ACC112 (cell line): ENCODE results near the gene SEC11A.
"Not testable (repeated sequence)": the region's sequence is repeated elsewhere in the genome, so short reads cannot be mapped to it uniquely, and the experiment has no call there.

Experiments
- H2AFZ ChIP-seq: fragments of 200-600 bp; sonication (generic); one replicate; pipeline ENCODE4 v1.6.0; 2017; ENCODE audit warnings: antibody characterized with exemption, low read length; ENCODE audit not compliant: unreplicated experiment
- H3K27ac ChIP-seq: fragments of 200-600 bp; sonication (generic); 2 replicates; pipeline ENCODE4 v1.5.1; 2014; ENCODE audit warnings: low read depth, mild to moderate bottlenecking, antibody characterized with exemption, low read length, moderate library complexity
- H3K27me3 ChIP-seq: fragments of 200-600 bp; sonication (generic); 2 replicates; pipeline ENCODE4 v1.6.1; 2014; ENCODE audit warnings: mild to moderate bottlenecking, antibody characterized with exemption, low read length, moderate library complexity, mixed read lengths; ENCODE audit not compliant: insufficient read depth
- H3K36me3 ChIP-seq: fragments of 200-600 bp; sonication (generic); 2 replicates; pipeline ENCODE4 v1.6.1; 2016; ENCODE audit warnings: mild to moderate bottlenecking, antibody characterized with exemption, low read length, moderate library complexity, mixed read lengths; ENCODE audit not compliant: insufficient read depth
- H3K4me1 ChIP-seq: fragments of 200-600 bp; sonication (generic); one replicate; pipeline ENCODE4 v1.6.1; 2016; ENCODE audit warnings: low read length, mixed read lengths; ENCODE audit not compliant: insufficient read depth, unreplicated experiment, control insufficient read depth
- H3K4me3 ChIP-seq: fragments of 200-600 bp; sonication (generic); 2 replicates; pipeline ENCODE4 v1.5.1; 2014; ENCODE audit warnings: mild to moderate bottlenecking, low read depth, low read length
- H3K79me2 ChIP-seq: fragments of 200-600 bp; sonication (generic); one replicate; pipeline ENCODE4 v1.6.0; 2016; ENCODE audit warnings: low read length; ENCODE audit not compliant: control insufficient read depth, unreplicated experiment, insufficient read depth

Gene SEC11A

DNA sequence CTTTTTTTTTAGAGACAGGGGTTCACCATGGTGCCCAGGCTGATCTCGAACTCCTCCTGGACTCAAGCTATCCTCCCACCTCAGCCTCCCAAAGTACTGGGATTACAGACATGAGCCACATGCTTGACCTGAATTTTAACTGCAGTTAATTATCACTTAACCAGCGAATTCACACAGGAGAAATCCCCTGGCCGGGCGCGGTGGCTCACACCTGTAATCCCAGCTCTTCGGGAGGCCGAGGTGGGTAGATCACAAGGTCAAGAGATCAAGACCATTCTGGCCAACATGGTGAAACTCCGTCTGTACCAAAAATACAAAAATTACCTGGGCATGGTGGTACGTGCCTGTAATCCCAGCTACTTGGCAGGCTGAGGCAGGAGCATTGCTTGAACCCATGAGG is 74.1 kb downstream of the SEC11A start:
- not testable (repeated sequence) for H3K4me3 ChIP-seq, H3K4me1 ChIP-seq, H3K27me3 ChIP-seq, H3K27ac ChIP-seq, H3K79me2 ChIP-seq, H2AFZ ChIP-seq
- H3K36me3 ChIP-seq = peaks cover 20% of the 10 kb centered on the region

DNA sequence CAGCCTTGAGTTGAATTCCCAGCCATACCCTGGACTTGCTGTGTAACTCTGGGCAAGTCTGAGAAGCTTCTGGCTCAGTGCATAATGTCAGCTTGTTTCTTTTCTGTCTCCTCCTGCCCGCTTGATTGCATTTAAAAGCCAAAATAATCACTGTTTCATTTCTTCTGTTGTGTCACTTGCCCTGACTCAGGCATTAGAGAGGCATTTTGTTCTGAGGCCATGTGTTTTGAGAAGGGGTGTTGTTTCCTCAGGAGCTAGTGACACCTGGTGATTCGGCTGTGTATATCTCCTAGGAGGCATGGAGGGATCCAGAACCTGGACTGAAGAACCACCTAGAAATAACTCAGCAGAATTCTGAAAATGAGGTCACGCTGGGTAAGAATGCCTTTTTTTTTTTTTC is 77.8 kb downstream of the SEC11A start:
- no peak overlapping the region for H2AFZ ChIP-seq

DNA sequence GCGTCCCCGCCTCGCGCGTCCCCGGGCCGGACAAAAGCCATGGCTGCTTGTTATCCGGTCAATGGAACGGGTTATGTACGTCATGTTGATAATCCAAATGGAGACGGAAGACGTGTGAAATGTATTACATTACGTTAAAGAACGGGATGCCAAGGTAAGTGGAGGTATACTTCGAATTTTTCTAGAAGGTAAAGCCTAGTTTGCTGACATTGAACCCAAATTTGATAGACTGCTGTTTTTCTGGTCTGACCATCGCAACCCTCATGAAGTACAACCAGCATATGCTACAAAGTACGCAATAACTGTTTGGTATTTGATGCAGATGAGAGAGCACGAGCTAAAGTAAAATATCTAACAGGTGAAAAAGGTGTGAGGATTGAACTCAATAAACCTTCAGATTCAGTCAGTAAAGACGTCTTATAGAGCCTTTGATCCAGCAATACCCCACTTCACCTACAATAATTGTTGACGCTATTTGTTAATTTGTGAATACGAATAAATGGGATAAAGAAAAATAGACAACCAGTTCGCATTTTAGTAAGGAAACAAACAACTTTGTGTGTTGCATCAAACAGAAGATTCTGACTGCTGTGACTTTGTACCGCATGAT is 81.6 kb downstream of the SEC11A start:
- Histone ChIP-seq H3K79me2 (peaks cover 15% of the 10 kb centered on the region), H2AFZ (no peak overlapping the region), H3K36me3 (peaks cover 5% of the 10 kb centered on the region; the same call in 1 of the 2 replicates), H3K4me3 (peak overlapping the region; percentile 80), H3K4me1 (peaks cover 29% of the 10 kb centered on the region), H3K27me3 (no peaks in the 10 kb centered on the region), H3K27ac (no peak overlapping the region)

More for the DNA sequence above, 77.8 kb downstream of the SEC11A start:
- peaks cover 14% of the 10 kb centered on the region for H3K4me1 ChIP-seq
- H3K27me3 ChIP-seq = no peaks in the 10 kb centered on the region
- H3K27ac ChIP-seq = 0 out of 2 replicates have a peak overlapping the region, but pooled peaks have one; percentile 4
- peaks cover 7% of the 10 kb centered on the region for H3K79me2 ChIP-seq
- peaks cover 14% of the 10 kb centered on the region; the same call in 1 of the 2 replicates for H3K36me3 ChIP-seq
- no peak overlapping the region for H3K4me3 ChIP-seq

DNA sequence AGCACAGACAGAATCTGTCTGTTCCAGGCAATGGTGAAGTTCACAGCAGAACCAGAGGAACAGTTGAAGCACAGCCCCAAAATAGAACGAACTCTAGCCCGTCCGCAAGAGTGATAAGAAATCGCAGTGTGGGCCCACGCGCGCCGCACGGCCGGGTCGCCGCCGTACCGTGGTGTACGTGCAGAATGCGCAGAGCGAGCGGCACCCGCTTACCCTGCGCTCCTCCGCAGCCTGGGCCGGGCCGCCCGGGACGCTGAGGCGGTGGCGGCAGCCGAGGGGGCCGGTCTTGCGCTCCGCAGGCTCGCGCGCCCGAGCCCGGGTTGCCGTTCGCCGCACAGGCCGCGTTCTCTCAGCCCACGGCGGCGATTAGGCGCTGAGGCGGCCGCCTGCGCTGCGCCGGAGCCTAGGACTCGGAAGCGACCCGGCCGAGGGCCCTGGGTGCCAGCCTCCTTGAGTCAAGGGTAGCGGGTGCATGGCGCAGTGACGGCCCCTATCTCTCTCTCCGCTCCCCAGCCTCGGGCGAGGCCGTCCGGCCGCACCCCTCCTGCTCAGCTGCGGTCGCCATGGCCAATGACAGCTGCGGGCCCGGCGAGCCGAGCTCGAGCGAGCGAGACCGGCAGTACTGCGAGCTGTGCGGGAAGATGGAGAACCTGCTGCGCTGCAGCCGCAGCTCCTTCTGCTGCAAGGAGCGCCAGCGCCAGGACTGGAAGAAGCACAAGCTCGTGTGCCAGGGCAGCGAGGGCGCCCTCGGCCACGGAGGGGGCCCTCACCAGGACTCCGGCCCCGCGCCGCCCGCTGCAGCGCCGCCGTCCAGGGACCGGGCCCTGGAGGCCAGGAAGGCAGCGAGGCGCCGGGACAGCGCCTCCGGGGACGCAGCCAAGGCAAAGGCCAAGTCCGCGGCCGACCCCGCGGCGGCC is 82.4 kb downstream of the SEC11A start:
- peak overlapping the region; percentile 80 for H3K4me3 ChIP-seq

DNA sequence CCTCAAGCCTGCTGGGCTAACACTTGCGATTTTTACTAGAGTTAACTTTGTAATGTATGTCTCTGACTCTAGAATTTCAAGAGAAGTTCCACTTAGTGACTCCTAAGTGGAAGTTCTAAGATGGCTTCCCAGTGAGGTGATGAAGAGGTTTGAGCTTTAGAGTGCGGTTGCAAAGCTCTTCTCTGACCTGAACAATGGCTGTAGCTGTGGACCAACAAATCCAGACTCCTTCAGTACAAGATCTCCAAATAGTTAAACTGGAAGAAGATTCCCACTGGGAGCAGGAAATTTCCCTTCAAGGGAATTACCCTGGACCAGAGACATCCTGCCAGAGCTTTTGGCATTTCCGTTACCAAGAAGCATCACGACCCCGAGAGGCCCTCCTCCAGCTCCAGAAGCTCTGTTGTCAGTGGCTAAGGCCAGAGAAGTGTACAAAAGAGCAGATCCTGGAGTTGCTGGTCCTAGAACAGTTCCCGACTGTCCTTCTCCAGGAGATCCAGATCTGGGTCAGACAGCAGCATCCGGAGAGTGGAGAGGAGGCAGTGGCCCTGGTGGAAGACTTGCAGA is 84.2 kb downstream of the SEC11A start:
- Histone ChIP-seq H3K36me3 (no peaks in the 10 kb centered on the region), H3K79me2 (peaks cover 15% of the 10 kb centered on the region), H3K4me3 (peak overlapping the region; percentile 80), H3K4me1 (peaks cover 22% of the 10 kb centered on the region), H3K27me3 (no peaks in the 10 kb centered on the region), H2AFZ (peak overlapping the region; percentile 87), H3K27ac (peak overlapping the region; percentile 28)

More for the DNA sequence above, 82.4 kb downstream of the SEC11A start:
- Histone ChIP-seq H2AFZ (no peak overlapping the region), H3K27ac (peak overlapping the region; percentile 73), H3K79me2 (peaks cover 15% of the 10 kb centered on the region), H3K27me3 (no peaks in the 10 kb centered on the region), H3K4me1 (peaks cover 29% of the 10 kb centered on the region), H3K36me3 (peaks cover 5% of the 10 kb centered on the region; the same call in 1 of the 2 replicates)

DNA sequence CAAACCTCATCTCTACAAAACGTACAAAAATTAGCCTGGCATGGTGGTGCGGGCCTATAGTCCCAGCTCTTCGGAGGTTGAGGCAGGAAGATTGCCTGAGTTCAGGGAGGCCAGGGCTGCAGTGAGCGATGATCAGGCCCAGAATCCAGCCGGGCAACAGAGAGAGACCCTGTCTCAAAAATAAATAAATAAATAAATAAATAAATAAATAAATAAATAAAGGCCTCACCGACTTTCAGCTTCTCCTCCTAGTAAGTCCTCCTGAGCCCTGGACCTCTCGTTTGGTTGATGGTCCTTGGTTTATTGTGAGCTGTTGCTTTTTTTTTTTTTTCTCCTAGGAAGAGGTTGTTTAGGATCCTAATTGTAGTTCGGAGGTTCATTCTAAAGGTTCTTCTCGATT is 86.9 kb downstream of the SEC11A start:
- Histone ChIP-seq H3K36me3 (no peaks in the 10 kb centered on the region), H3K27ac (no peak overlapping the region), H2AFZ (no peak overlapping the region), H3K79me2 (peaks cover 9% of the 10 kb centered on the region), H3K27me3 (no peaks in the 10 kb centered on the region), H3K4me3 (no peak overlapping the region), H3K4me1 (peaks cover 15% of the 10 kb centered on the region)

DNA sequence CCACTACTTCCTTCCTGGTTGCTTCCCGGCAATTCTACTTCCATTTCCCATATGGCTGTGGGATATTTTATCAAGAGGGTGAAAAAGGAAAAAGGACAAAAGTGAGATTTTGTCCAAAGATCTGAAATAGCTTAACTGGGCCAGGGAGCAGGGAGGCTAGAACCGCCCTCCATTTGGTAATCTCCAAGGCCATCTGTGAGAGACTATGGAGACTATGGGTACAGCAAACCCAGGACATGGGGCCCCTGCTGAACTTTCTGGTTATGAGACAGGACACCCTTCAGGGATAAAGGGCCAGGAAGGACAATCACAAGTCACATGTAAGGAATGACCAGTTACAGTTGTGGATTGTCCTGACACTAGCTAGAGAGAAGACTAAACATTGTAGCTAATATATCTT is 90.8 kb downstream of the SEC11A start:
- Histone ChIP-seq H3K4me3 (no peak overlapping the region), H3K27me3 (no peaks in the 10 kb centered on the region), H3K36me3 (peaks cover 16% of the 10 kb centered on the region; the same call in 1 of the 2 replicates), H3K4me1 (peaks cover under 1% of the 10 kb centered on the region), H2AFZ (no peak overlapping the region), H3K27ac (no peak overlapping the region), H3K79me2 (no peaks in the 10 kb centered on the region)

- no peak overlapping the region for H3K27ac ChIP-seq
- no peaks in the 10 kb centered on the region for H3K4me1 ChIP-seq
- no peaks in the 10 kb centered on the region for H3K79me2 ChIP-seq
- no peak overlapping the region for H3K4me3 ChIP-seq
- peaks cover 16% of the 10 kb centered on the region; the same call in 1 of the 2 replicates for H3K36me3 ChIP-seq
- no peak overlapping the region for H2AFZ ChIP-seq
- H3K27me3 ChIP-seq = no peaks in the 10 kb centered on the region
Observed at GRCh38 chr15:84624359-84624758, 91.6 kb downstream of the SEC11A start.

DNA sequence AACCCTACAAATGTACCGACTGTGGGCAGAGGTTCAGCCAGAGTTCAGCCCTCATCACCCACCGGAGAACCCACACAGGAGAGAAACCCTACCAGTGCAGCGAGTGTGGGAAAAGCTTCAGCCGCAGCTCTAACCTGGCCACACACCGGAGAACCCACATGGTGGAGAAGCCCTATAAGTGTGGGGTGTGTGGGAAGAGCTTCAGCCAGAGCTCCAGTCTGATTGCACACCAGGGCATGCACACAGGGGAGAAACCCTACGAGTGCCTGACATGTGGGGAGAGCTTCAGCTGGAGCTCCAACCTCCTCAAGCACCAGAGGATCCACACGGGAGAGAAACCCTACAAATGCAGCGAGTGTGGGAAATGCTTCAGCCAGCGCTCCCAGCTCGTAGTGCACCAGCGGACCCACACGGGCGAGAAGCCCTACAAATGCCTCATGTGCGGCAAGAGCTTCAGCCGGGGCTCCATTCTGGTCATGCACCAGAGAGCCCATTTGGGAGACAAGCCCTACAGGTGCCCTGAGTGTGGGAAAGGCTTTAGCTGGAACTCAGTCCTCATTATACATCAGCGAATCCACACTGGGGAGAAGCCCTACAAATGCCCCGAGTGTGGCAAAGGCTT is 94.5 kb downstream of the SEC11A start:
- Histone ChIP-seq H3K36me3 (peaks cover 16% of the 10 kb centered on the region; the same call in 1 of the 2 replicates), H3K27ac (no peak overlapping the region), H3K79me2 (no peaks in the 10 kb centered on the region), H3K4me3 (no peak overlapping the region), H3K4me1 (no peaks in the 10 kb centered on the region), H3K27me3 (no peaks in the 10 kb centered on the region), H2AFZ (no peak overlapping the region)

DNA sequence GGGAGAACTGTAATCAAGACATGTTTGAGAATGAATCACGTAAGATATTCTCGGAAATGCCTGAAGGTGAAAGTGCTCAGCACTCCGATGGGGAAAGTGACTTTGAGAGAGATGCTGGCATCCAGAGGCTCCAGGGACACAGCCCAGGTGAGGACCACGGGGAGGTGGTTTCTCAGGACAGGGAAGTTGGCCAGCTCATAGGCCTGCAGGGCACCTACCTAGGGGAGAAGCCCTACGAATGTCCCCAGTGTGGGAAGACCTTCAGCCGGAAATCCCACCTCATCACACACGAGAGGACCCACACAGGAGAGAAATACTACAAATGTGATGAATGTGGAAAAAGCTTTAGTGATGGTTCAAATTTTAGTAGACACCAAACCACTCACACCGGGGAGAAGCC is 95.3 kb downstream of the SEC11A start:
- Histone ChIP-seq H3K27me3 (no peaks in the 10 kb centered on the region), H3K4me1 (no peaks in the 10 kb centered on the region), H3K79me2 (no peaks in the 10 kb centered on the region), H3K36me3 (peaks cover 16% of the 10 kb centered on the region; the same call in 1 of the 2 replicates), H3K27ac (no peak overlapping the region), H3K4me3 (no peak overlapping the region), H2AFZ (no peak overlapping the region)
